Left lung (tissue), 10 donors: ENCODE results near the gene ZNF804A. TPM values are rescaled to one million over a fixed set of nuclear protein-coding genes. Genes with fewer than 3 reads are reported as not detected.

ENCODE experiments used
- ATAC-seq: fragments of 200-7000 bp; cut with Tn5 transposase; one replicate; pipeline ENCODE4 v1.9.1; 2020; ENCODE audit warnings: moderate library complexity
- DNase-seq, 4 donors: peaks; one replicate each; pipeline ENCODE4 v3.0.0-alpha.2; 2013 to 2020
- H3K27ac ChIP-seq, 2 donors: fragments of 200-600 bp; sonication (generic) in 1 of 2; one replicate each; pipeline versions ENCODE4 v1.5.0 to v1.8.0; 2020 to 2021
- H3K27me3 ChIP-seq, 2 donors: fragments of 200-600 bp; sonication (generic) in 1 of 2; one replicate each; pipeline versions ENCODE4 v1.5.0 to v1.8.0; 2020 to 2021
- H3K36me3 ChIP-seq, 2 donors: fragments of 200-600 bp; sonication (generic) in 1 of 2; one replicate each; pipeline versions ENCODE4 v1.5.0 to v1.8.0; 2020 to 2021
- H3K4me1 ChIP-seq, 2 donors: fragments of 200-600 bp; one replicate each; pipeline ENCODE4 v1.8.0; 2021
- H3K4me3 ChIP-seq, 2 donors: fragments of 200-600 bp; sonication (generic) in 1 of 2; one replicate each; pipeline versions ENCODE4 v1.5.0 to v1.8.0; 2020 to 2021; ENCODE audit warnings: mild to moderate bottlenecking in 1 of 2
- H3K9me3 ChIP-seq, 2 donors: fragments of 200-600 bp; sonication (generic) in 1 of 2; one replicate each; pipeline versions ENCODE4 v1.5.0 to v1.8.0; 2020 to 2021
- intact Hi-C, 2 donors: fragments of 100-400 bp; cut with DNase I; formaldehyde crosslinking; loops; one replicate each; pipeline versions ENCODE4 v1.11.2 to v1.14.2; 2022
- polyA plus RNA-seq, 6 donors: library from polyadenylated mRNA; unstranded; fragments of 120-200 nt; gene quantifications; one replicate each; pipeline ENCODE4 v1.2.1, GENCODE V29; 2013; ENCODE audit not compliant: insufficient read length in 6 of 6
- total RNA-seq, 2 donors: library from RNA; stranded (reverse); fragmentation: NEBNext Ultra II Directional; extraction: Animal tissue kit (Norgen Biotek cat#: 25700); gene quantifications; one replicate each; pipeline ENCODE4 v1.2.1, GENCODE V29; 2021
- TF ChIP-seq, protein P1 (sequence below), 2 donors: fragments of 200-600 bp; sonication (generic) in 1 of 2; IDR thresholded peaks; one replicate each; pipeline versions ENCODE4 v1.5.0 to v1.8.0; 2021; ENCODE audit warnings: antibody characterized with exemption in 2 of 2
- donor health status: DM: no; HTN: yes; CAD: no.
- donor health status: DM: no; HTN: no; CAD: no.

Gene ZNF804A
- total and polyA plus RNA-seq, 8 donors = 0.04 to 0.86 (median 0.09) TPM; not detected in 1

DNA sequence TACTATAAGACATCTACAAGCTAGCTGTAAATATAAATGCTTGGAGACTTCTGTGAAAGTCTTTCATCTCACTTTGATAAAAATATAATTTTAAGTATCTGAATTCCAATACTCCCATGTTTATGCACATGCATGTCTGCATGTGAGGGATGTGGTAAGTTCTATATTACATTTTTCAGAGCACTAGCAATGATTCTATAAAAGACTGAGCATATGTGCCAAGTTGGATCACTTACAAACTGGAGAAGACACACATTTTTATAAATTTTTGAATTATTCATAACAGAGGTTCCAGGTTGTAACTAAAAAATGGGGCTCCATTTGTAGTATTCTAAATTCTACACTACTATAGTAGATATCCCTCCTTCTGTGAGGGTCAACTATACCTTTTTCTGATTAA, 26.0 kb downstream of the ZNF804A start:
- H3K4me1 ChIP-seq = no peaks in the 10 kb centered on the region
- ATAC-seq = no peak
- no peak for DNase-seq
- H3K36me3 ChIP-seq = no peaks in the 10 kb centered on the region
- H3K4me3 ChIP-seq = no peak overlapping the region
- intact Hi-C loops = no loop called here
- no peaks in the 10 kb centered on the region for H3K9me3 ChIP-seq
- H3K27ac ChIP-seq = no peak overlapping the region
- no peaks in the 10 kb centered on the region for H3K27me3 ChIP-seq
- TF ChIP-seq, protein P1, sequence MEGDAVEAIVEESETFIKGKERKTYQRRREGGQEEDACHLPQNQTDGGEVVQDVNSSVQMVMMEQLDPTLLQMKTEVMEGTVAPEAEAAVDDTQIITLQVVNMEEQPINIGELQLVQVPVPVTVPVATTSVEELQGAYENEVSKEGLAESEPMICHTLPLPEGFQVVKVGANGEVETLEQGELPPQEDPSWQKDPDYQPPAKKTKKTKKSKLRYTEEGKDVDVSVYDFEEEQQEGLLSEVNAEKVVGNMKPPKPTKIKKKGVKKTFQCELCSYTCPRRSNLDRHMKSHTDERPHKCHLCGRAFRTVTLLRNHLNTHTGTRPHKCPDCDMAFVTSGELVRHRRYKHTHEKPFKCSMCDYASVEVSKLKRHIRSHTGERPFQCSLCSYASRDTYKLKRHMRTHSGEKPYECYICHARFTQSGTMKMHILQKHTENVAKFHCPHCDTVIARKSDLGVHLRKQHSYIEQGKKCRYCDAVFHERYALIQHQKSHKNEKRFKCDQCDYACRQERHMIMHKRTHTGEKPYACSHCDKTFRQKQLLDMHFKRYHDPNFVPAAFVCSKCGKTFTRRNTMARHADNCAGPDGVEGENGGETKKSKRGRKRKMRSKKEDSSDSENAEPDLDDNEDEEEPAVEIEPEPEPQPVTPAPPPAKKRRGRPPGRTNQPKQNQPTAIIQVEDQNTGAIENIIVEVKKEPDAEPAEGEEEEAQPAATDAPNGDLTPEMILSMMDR (IDR thresholded peaks at IDR 0.05) = no peak

- Histone ChIP-seq H3K27ac (no peak overlapping the region), H3K36me3 (no peaks in the 10 kb centered on the region), H3K4me3 (no peak overlapping the region), H3K9me3 (no peaks in the 10 kb centered on the region), H3K27me3 (no peaks in the 10 kb centered on the region), H3K4me1 (no peaks in the 10 kb centered on the region)
- intact Hi-C loops = no loop called here
- no peak for ATAC-seq
- TF ChIP-seq, protein P1 (IDR thresholded peaks at IDR 0.05) = no peak
- no peak for DNase-seq
These were observed 29.7 kb downstream of the ZNF804A start for GRCh38 chr2:184628051-184628450.

GRCh38 chr2:184633726-184634125, 35.4 kb downstream of the ZNF804A start:
- ATAC-seq = no peak

DNA sequence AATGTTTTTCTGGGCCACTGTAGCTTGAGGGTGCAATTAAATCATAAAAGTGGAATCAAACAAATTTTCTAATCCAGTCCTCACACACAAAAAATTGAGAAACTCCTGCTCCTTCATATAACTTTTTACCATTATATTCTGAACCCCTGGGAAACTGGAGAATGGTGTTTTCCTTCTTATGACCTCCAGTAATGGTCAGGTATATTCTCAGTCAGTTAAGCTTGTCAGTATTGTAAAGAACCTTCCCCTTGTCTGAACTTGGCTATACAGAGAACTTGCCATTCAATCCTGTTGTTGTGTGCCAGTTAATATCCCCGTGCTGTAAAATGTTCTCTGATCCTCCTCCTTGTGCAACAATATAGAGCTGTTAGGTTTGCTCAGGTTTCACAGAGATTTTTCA, 39.5 kb downstream of the ZNF804A start:
- intact Hi-C loops = no loop called here
- TF ChIP-seq, protein P1 (IDR thresholded peaks at IDR 0.05) = no peak
- no peaks in the 10 kb centered on the region for H3K27me3 ChIP-seq
- no peak for DNase-seq
- no peaks in the 10 kb centered on the region for H3K9me3 ChIP-seq
- ATAC-seq = no peak
- no peaks in the 10 kb centered on the region for H3K4me1 ChIP-seq
- no peak overlapping the region for H3K27ac ChIP-seq
- no peak overlapping the region for H3K4me3 ChIP-seq
- no peaks in the 10 kb centered on the region for H3K36me3 ChIP-seq

More at GRCh38 chr2:184633726-184634125, 35.4 kb downstream of the ZNF804A start:
- Histone ChIP-seq H3K4me1 (no peaks in the 10 kb centered on the region), H3K27ac (no peak overlapping the region), H3K36me3 (no peaks in the 10 kb centered on the region), H3K9me3 (no peaks in the 10 kb centered on the region), H3K4me3 (no peak overlapping the region), H3K27me3 (no peaks in the 10 kb centered on the region)
- TF ChIP-seq, protein P1 (IDR thresholded peaks at IDR 0.05) = no peak
- intact Hi-C loops = no loop called here
- DNase-seq = no peak

DNA sequence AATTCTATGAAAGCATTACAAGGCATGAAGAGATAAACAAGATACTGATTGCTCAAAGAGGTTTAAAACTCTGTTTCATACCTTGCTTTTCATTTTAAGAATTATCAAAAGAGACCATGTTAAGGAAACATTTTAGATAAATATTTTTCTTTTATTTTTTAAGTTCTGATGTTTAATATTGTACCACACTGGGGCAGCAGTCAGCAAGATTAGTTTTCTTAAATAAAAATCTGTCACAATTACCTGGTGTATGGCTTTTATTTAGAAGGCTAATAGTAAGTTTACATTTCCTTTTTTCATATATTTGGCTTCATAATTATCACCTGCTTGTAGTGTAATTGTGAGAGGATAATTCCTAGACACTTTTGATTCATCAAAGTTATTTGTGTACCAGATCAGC, 46.4 kb downstream of the ZNF804A start:
- intact Hi-C loops = no loop called here
- no peak overlapping the region for H3K4me3 ChIP-seq
- no peak for ATAC-seq
- no peak for DNase-seq
- peaks cover 0 to 11% of the 10 kb centered on the region in 2 donors for H3K9me3 ChIP-seq
- no peak overlapping the region for H3K27ac ChIP-seq
- TF ChIP-seq, protein P1 (IDR thresholded peaks at IDR 0.05) = no peak
- H3K27me3 ChIP-seq = no peaks in the 10 kb centered on the region
- H3K36me3 ChIP-seq = no peaks in the 10 kb centered on the region
- H3K4me1 ChIP-seq = no peaks in the 10 kb centered on the region
